GM21825 (cell line): ENCODE results near the gene C20orf144.

Source experiments
- ATAC-seq: cut with Tn5 transposase; IDR thresholded peaks from one replicate; pipeline ENCODE4 v1.9.1; 2021; ENCODE audit warnings: mild to moderate bottlenecking, moderate library complexity; ENCODE audit not compliant: unreplicated experiment

Gene C20orf144

DNA sequence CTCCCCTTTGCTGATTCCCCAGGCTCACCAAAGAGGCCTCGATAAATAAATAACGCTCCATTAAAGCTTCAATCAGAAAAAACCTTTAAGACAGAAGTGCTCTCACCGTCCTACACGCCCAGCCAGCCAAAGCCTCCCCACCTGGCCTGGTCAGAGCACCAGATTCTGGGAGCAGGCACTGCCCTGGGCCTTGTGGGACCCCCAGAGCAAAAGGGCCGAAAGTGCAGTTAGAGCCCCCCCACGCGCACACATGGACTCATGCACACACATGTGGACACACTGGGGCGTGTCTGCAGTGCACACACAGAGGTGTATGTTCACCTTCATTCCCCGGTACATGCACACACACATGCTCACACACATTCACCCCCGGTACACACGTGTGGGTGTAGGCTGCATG is 14.0 kb downstream of the C20orf144 start:
- no peak for ATAC-seq

DNA sequence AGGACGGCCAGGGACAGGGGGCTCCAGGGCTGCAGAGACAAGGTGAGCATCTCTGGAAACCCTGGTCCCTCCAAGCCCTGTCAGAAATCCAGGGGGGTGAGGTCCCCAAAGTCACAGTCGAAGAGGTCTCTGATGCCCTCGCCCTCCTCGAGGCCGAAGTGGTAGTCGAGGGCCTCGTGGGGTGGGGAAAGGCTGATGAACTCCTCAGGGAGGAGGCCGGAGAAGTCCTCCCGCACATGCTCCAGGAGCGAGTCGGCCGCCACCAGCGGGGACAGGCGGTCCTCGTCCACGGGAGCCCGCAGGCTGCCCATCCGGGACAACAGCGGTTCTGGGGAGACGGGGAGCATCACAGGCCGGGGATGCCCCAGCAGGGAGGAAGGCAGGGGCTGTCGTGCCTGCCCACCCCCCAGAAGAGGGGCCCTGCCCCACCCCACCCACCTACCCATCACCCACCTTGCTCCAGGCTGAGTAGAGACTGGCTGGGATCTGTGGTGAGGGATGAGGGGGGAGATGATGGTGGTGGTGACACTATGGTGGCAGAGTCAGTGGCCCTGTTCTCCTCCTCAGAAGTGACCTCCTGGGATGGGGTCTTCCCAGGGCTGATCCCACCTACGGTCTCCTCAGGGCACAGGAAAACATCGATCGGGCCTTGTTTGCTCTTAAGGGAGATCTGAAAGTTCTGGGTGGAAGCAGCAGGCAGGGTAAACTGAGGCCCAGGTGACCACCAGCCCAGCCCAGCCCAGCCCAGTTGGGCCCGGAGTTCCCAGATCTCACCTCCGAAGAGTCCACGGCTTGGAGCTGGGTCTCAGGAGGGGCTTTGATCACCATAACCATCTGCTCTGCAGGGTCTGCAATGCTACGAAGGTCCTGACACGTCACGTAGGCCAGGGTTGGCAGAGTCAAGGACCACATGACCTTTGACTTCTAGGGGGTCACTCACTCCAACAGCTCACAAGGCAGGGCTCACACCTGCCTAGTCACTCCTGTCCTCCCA is 14.8 kb downstream of the C20orf144 start:
- no peak for ATAC-seq

DNA sequence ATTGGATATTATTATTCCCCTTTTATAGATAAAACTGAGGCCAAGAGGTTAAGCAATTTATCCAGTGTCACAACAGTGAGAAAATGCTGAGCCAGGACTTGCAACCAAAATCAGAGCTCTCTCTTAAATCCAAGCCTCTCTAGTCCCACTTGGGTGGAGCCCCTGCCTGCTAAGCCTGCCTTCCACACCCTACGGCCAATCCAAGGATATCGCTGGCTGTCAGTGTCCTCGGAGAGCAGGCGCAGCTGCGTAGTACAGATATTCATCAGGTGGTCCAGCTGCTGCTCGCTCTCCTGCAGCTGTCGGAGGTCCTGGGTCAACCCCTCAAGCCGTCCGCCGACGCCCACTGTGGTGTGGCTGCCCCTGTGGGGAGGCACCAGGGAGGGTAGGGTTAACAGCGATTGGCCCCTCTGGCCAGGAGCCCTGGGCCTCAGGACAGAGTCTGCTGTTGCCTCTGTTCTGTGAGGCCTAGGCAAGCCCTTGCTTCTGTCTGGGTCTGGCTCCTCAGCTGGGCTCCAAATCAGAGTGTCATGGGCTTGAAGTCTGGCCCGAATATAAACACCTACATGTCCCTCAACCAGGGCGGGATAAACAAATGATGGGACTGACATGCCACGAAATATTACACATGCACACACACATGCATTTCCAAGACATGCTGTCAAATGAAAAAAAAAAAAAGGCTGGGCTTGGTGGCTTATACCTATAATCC is 16.0 kb downstream of the C20orf144 start:
- no peak for ATAC-seq

DNA sequence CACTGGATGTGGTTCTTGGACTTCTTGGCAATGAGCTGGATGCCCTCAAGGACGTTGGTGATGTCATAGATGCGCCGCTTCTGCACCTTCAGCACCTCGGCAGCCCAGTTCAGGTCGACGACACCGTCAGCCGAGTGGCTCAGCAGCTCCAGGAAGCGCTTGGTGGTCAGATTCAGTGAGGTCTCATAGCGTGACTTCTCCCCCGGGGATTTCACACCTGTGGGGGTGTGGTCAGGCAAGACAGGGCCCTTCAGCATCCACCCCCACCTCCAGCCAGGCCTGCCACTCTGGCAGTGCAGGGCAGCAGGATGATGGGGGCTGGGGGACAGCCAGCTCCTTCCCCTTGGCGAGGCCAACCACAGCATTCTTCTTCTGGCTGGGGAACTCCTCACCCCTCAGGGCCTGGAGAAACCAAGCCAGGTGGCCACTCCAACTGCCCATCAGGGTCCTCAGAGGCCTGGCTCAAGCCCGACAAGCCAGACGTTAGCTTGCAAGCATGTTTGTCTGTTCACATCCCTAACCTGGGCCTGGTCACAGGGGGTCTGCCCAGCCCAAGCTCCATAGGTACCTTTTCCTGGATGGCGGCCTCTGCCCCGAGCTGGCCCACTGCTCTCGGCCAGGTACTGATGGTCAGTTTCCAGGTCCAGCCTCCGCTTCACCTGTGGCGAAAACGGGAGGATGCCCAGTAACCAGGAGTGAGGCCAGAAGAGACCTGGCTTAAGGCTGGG is 17.8 kb downstream of the C20orf144 start:
- no peak for ATAC-seq

DNA sequence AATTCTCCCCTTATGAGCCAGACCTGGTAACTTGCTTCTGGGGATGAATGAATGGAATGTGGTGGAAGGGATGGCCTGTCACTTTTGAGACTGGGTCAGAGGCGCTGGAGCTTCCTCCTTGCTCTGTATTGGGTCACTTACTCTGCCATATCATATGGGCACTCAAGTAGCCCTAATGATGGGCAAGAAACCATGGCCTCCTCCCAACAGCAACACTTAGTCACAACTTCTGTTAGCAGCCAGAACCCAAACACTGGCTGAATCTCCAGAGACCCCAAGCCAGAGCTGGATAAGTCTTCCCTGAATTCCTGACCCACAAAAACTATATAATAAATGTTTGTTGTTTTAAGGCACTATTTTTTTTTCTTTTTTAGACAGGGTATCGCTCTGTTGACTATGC is 18.6 kb downstream of the C20orf144 start:
- ATAC-seq, result no peak

- no peak for ATAC-seq
These were observed 19.2 kb downstream of the C20orf144 start for GRCh38 chr20:33681288-33681687.

DNA sequence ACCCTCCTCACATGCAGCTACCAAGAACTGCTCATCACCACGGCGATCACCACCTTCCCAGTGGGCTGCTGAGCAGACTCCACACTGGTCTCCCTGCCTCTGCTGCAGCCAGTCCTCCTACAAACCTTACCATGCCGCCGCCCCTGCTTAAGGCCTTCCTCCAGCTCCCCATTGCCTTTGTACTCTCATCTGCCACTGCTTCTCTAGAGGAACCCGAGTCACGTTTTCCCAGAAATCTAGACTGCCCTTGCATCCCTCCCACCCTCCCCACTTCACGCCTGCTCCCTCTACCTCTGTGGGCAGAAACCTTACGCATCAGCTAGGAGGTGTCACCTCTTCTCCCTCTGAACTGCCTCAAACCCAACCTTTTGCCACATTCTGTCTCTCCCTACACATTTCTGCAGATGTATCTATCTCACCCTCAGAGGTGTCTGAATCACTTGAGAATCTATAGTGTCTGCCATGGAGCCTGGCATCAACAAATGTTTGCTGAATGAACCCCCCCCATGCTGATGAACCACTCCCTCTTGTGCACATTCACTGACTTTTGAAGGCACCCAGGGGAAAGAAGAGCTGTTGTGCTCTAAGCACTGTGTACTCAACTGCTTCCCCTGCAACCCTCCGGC is 19.7 kb downstream of the C20orf144 start:
- ATAC-seq, result no peak

DNA sequence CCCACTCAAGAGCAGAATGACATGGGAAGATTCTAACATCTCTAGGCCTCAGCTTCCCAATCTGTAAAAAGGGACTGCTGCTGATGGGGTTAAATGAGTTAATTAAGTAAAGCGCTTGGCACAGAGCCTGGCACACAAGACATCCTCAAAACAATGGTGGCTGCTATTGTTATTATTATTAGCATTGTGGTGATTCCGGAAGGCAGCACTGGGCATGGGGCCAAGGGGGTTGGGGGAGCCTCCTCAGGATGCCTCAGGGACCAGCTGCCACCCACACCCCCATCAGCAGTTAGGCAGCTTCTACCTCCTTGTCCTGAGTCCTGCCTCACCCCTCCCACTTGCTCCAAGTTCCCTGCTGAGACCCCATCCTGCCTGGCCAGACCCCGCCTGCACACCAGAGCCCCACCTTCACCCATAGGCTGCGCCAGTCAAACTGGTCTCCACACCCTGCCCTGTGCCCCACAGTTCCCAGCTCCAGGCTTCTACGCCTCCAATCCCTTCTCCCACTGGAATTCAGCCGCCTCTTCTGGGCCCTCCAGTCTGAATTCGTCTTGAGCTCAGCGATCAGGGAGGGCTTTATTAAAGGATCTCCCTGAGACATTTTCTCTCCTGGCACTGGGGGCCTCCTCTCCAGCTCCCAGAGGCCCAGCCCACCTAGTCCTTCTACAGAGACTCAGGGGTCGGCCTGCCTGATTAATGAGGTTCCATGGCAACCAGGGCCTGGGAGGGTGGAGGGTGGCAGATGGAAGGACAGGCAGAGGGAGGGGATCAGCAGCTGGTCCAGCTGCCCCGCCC is 22.6 kb downstream of the C20orf144 start:
- no peak for ATAC-seq

DNA sequence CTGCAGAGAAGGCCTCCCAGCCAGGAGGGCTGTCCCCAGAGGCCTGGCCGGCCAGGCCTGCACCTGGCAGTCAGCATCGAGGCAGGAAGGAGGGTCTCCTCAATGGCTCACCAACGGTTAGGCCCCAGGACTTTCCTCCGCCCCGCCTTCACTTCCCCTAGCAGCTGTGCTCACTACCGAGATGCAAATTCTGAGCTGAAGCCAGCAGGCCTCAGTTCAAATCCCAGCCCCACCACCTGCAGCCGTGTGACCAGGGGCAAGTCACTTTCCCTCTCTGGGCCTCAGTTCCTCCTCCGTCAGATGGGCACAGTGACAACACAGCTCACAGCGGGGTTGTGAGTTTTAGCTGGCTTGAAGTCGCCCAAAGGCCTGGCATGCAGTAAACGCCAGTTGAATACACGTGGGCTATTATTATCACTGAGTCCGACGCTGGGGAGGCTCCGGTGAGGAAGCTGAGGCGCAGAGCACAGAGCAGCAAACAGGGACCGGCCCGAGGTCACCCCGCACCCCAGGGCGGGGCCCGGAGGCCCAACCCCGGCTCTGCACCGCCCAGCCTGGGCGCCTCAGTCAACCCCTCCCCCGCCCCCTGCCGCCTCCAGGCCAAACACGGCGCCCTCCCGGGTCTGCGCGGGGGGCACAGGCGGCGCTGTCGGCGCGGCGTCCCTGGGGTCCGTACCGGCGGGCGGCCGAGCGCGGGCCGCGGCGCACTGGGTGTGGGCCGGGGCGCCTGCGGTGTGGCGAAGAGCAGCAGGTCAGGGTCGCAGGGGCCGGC is 23.4 kb downstream of the C20orf144 start:
- ATAC-seq, result peak; percentile 31

GRCh38 chr20:33686100-33686983 is 24.2 kb downstream of the C20orf144 start, which contains the start of gene E2F1:
TSS of gene E2F1 (minus strand) at chr20:33686385. CDS start at chr20:33686264, 121 bp downstream.
- peak; percentile 76 for ATAC-seq

GRCh38 chr20:33686984-33687366 is 24.8 kb downstream of the C20orf144 start:
- no peak for ATAC-seq

GRCh38 chr20:33687370-33687915 is 25.3 kb downstream of the C20orf144 start:
- ATAC-seq, result no peak

DNA sequence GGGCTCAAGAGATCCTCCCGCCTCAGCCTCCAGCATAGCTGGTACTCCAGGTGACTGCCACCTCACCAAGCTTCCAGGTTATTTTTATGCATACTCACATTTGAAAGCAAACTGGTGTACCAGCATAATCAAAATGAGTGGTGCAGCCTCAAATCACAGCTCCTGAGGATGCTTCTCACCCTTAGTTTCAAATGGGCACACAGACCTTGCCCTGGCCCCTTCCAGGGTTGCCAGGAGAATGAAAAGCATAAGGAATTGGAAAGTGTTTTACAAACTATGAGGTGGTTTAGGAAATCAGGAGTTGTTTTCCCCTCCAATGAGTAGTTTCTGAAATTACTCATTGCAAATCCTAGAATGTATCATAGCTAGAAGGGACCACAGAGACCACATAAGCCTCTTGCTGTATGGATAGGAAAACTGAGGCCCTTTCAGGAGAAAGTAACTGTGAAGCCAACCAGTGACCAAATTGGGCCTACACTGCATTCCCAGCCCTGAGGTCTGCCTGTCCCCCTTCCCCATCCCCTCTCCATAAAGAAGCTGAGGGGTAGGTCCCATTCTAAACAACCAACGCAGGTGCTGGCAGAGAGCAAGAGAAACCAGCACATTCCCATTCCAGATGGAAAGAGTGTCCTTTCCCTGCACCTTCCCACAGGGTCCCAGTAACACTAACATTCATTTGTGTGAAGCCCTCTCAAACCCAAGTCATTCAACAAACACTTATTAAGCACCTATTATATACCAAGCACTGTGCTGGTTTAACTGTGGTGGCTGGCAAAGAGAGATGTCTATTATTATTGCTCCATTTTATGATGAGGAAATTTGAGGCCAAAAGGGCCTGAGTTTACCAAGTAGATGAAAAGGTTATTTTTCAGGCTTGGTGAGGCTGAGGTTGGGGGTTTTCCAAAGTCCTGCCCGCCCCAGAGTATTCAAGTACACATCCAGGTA is 26.1 kb downstream of the C20orf144 start:
- ATAC-seq, result no peak

GRCh38 chr20:33688938-33689424 is 26.9 kb downstream of the C20orf144 start:
- no peak for ATAC-seq

GRCh38 chr20:33689493-33689892 is 27.4 kb downstream of the C20orf144 start:
- no peak for ATAC-seq

GRCh38 chr20:33689973-33690372 is 27.8 kb downstream of the C20orf144 start:
- ATAC-seq, result no peak

GRCh38 chr20:33693289-33693688 is 31.2 kb downstream of the C20orf144 start:
- ATAC-seq, result no peak
